ENCODE measurements around the gene ENSA. TPM values are rescaled to one million over a fixed set of nuclear protein-coding genes. Genes with fewer than 3 reads are reported as not detected.
"Not testable (repeated sequence)": the region's sequence is repeated elsewhere in the genome, so short reads cannot be mapped to it uniquely, and the experiment has no call there.

Gene ENSA
- total RNA-seq, 1 experiment from 2014 or later, result 254 TPM

DNA sequence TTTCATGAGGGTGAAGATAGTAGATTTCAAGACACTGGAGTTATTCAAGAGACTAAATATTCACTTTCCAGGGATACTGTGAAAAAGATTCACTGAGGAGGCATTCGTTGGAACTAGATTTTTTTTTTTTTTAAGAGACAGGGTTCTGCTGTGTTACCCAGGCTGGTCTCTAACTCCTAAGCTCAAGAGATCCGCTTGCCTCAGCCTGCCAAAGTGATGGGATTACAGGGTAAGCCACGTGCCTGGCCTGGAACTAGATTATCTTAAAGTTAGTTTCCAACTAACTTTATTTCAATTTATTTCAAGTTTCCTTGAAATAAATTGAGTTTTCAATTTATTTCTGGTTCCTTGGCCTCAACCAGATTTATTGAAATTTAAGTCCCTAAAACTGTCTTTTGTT, 25.7 kb downstream of the ENSA start:
- Mint-ChIP-seq H3K4me3 (no peak overlapping the region), H3K9me3 (no peaks in the 10 kb centered on the region), H3K27me3 (ENCODE audit: low read depth) (no peaks in the 10 kb centered on the region; the same call in 1 of the 2 replicates), H3K4me1 (peaks cover 29% of the 10 kb centered on the region), H3K27ac (peak overlapping the region; percentile 93), H3K36me3 (peaks cover 12% of the 10 kb centered on the region)
- CTCF ChIA-PET, result interaction anchor here (1.0 to 1.6 kb wide), 5 partner anchors 19 to 66 kb away, joined by 3 to 9 read pairs (median 4); no protein-coding TSS in a partner anchor
- TF ChIP-seq, protein P1, sequence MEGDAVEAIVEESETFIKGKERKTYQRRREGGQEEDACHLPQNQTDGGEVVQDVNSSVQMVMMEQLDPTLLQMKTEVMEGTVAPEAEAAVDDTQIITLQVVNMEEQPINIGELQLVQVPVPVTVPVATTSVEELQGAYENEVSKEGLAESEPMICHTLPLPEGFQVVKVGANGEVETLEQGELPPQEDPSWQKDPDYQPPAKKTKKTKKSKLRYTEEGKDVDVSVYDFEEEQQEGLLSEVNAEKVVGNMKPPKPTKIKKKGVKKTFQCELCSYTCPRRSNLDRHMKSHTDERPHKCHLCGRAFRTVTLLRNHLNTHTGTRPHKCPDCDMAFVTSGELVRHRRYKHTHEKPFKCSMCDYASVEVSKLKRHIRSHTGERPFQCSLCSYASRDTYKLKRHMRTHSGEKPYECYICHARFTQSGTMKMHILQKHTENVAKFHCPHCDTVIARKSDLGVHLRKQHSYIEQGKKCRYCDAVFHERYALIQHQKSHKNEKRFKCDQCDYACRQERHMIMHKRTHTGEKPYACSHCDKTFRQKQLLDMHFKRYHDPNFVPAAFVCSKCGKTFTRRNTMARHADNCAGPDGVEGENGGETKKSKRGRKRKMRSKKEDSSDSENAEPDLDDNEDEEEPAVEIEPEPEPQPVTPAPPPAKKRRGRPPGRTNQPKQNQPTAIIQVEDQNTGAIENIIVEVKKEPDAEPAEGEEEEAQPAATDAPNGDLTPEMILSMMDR (IDR thresholded peaks at IDR 0.05), result no peak
- no peak for TF ChIP-seq GTF2I (CRISPR knock-in tag; conservative IDR thresholded peaks at IDR 0.05)
- no peak for TF ChIP-seq RORB (CRISPR knock-in tag; IDR thresholded peaks at IDR 0.05)
- TF ChIP-seq OVOL2 (CRISPR knock-in tag; IDR thresholded peaks at IDR 0.05; ENCODE audit: borderline replicate concordance), result no peak
- TF ChIP-seq CBFB (CRISPR knock-in tag; IDR thresholded peaks at IDR 0.05; ENCODE audit: low read depth), result no peak
- TF ChIP-seq, protein P2, sequence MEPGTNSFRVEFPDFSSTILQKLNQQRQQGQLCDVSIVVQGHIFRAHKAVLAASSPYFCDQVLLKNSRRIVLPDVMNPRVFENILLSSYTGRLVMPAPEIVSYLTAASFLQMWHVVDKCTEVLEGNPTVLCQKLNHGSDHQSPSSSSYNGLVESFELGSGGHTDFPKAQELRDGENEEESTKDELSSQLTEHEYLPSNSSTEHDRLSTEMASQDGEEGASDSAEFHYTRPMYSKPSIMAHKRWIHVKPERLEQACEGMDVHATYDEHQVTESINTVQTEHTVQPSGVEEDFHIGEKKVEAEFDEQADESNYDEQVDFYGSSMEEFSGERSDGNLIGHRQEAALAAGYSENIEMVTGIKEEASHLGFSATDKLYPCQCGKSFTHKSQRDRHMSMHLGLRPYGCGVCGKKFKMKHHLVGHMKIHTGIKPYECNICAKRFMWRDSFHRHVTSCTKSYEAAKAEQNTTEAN (CRISPR knock-in tag; IDR thresholded peaks at IDR 0.05), result no peak
- TF ChIP-seq TCF7 (CRISPR knock-in tag; IDR thresholded peaks at IDR 0.05; ENCODE audit: low read depth), result no peak
- TF ChIP-seq MXD4 (CRISPR knock-in tag; IDR thresholded peaks at IDR 0.05; ENCODE audit: borderline replicate concordance), result no peak
- no peak for TF ChIP-seq SOX15 (CRISPR knock-in tag; IDR thresholded peaks at IDR 0.05)
- TF ChIP-seq GRHL2 (CRISPR knock-in tag; IDR thresholded peaks at IDR 0.05; ENCODE audit: insufficient replicate concordance, severe bottlenecking), result no peak
- no peak for TF ChIP-seq NR2C2 (CRISPR knock-in tag; IDR thresholded peaks at IDR 0.05)
- TF ChIP-seq, protein P3, sequence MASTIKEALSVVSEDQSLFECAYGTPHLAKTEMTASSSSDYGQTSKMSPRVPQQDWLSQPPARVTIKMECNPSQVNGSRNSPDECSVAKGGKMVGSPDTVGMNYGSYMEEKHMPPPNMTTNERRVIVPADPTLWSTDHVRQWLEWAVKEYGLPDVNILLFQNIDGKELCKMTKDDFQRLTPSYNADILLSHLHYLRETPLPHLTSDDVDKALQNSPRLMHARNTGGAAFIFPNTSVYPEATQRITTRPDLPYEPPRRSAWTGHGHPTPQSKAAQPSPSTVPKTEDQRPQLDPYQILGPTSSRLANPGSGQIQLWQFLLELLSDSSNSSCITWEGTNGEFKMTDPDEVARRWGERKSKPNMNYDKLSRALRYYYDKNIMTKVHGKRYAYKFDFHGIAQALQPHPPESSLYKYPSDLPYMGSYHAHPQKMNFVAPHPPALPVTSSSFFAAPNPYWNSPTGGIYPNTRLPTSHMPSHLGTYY (CRISPR knock-in tag; IDR thresholded peaks at IDR 0.05), result no peak
- no peak for TF ChIP-seq NFATC4 (CRISPR knock-in tag; IDR thresholded peaks at IDR 0.05)
- no peak for TF ChIP-seq ZNF671 (CRISPR knock-in tag; IDR thresholded peaks at IDR 0.05)
- ATAC-seq (no peak), DNase-seq (ENCODE audit: low spot score) (no peak)
- POLR2A ChIA-PET, result interaction anchor here (0.5 to 3.0 kb wide), 5 partner anchors 10 to 42 kb away, joined by 3 to 14 read pairs (median 7); partner anchors contain the start of genes ENSA and MCL1

DNA sequence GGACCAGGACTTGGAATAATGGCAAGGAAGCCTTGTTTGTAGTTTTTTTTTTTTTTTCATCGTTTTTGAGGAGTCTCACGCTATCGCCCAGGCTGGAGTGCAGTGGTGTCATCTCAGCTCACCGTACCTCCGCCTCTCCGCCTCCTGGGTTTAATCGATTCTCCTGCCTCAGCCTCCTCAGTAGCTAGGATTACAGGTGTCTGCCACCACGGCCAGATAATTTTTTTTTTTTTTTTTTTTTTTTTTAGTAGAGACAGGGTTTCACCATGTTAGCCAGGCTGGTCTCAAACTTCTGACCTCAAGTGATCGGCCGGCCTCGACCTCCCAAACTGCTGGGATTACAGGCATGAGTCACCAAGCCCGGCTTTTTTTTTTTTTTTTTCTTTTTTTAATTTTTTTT, 27.0 kb downstream of the ENSA start:
- not testable (repeated sequence) for ATAC-seq; H3K27ac Mint-ChIP-seq; H3K27me3 Mint-ChIP-seq (ENCODE audit: low read depth)

DNA sequence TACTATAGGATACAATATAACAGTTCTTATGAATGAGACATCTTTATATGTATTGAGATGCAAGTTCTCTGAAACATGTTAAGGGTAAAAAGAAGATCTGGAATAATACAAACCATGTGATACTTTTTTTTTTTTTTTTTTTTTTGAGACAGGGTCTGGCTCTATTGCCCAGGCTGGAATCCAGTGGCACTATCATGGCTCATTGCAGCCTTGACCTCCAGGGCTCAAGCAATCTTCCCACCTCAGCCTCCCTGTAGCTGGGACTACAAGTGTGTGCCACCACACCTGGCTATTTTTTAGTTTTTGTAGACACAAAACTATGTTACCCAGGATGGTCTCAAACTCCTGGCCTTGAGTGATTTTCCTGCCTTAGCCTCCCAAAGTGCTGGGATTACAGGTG, 27.9 kb downstream of the ENSA start:
- ATAC-seq (no peak), DNase-seq (ENCODE audit: low spot score) (no peak)
- CTCF ChIA-PET, result interaction anchor here (0.7 kb wide), 1 partner anchor 22 kb away, joined by 6 read pairs; the partner anchor contains the start of gene MCL1
- Mint-ChIP-seq H3K9me3 (no peaks in the 10 kb centered on the region), H3K4me3 (no peak overlapping the region), H3K27ac (no peak overlapping the region), H3K36me3 (peaks cover 12% of the 10 kb centered on the region), H3K27me3 (ENCODE audit: low read depth) (no peaks in the 10 kb centered on the region; the same call in 1 of the 2 replicates), H3K4me1 (peaks cover 27% of the 10 kb centered on the region)
- POLR2A ChIA-PET, result no interaction called here
- TF ChIP-seq ZNF121 (CRISPR knock-in tag; IDR thresholded peaks at IDR 0.05) (peak; percentile 72; the same call in 1 of the 2 replicates), TEAD4 (CRISPR knock-in tag; IDR thresholded peaks at IDR 0.05) (no peak)

More for the DNA sequence above, 27.0 kb downstream of the ENSA start:
- Mint-ChIP-seq H3K4me1 (peaks cover 29% of the 10 kb centered on the region), H3K36me3 (peaks cover 12% of the 10 kb centered on the region)
- ChIA-PET POLR2A (interaction anchor here (0.6 to 1.1 kb wide), 2 partner anchors 27 to 134 kb away, joined by 3 read pairs; no protein-coding TSS in a partner anchor), CTCF (interaction anchor here (0.7 to 1.6 kb wide), 2 partner anchors 42 to 237 kb away, joined by 3 to 9 read pairs; no protein-coding TSS in a partner anchor)
- H3K4me3 Mint-ChIP-seq; H3K9me3 Mint-ChIP-seq; DNase-seq (ENCODE audit: low spot score): not testable (repeated sequence)

DNA sequence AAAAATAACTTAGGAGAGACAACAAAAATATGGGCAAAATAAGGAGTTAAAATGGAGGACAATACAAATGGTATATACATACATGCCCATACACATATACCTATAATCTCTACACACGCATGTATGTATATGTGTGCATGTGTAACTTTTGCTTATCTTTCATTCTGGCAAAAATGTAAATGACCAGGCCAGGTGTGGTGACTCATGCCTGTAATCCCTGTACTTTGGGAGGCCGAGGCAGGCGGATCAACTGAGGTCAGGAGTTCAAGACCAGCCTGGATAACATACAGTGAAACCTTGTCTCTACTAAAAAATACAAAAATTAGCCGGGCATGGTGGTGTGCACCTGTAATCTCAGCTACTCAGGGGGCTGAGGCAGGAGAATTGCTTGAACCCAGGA, 31.1 kb downstream of the ENSA start:
- not testable (repeated sequence) for H3K4me3 Mint-ChIP-seq; H3K27ac Mint-ChIP-seq; ATAC-seq; H3K27me3 Mint-ChIP-seq (ENCODE audit: low read depth); DNase-seq (ENCODE audit: low spot score)
- POLR2A ChIA-PET, result interaction anchor here (1.7 kb wide), 1 partner anchor 19 kb away, joined by 5 read pairs; the partner anchor contains the start of gene MCL1
- Mint-ChIP-seq H3K9me3 (peaks cover 18% of the 10 kb centered on the region), H3K4me1 (peaks cover 15% of the 10 kb centered on the region), H3K36me3 (peaks cover 29% of the 10 kb centered on the region)
- CTCF ChIA-PET, result interaction anchor here (1.6 to 1.8 kb wide), 2 partner anchors 36 to 38 kb away, joined by 5 to 6 read pairs; no protein-coding TSS in a partner anchor

Measured in WTC11 (cell line).